ENCODE data around the gene CLIP4.

Gene CLIP4

GRCh38 chr2:29235411-29235810, 120.2 kb downstream of the CLIP4 start:
- Histone ChIP-seq H3K27ac (ENCODE audit: low read depth, low read length) (no peak overlapping the region), H3K9me2 (replicated peaks; ENCODE audit: control insufficient read depth, low read length) (no peaks in the 10 kb centered on the region), H3F3A (ENCODE audit: control insufficient read depth, insufficient read depth) (no peaks in the 10 kb centered on the region), H4K20me1 (ENCODE audit: control insufficient read depth, insufficient read depth, low read depth, low read length) (no peaks in the 10 kb centered on the region), H3K36me3 (ENCODE audit: control insufficient read depth, low read length) (no peaks in the 10 kb centered on the region), H3K79me2 (ENCODE audit: control insufficient read depth, low read length) (no peaks in the 10 kb centered on the region), H3K9me3 (ENCODE audit: control insufficient read depth, insufficient read depth, low read length) (no peaks in the 10 kb centered on the region), H3K4me3 (ENCODE audit: low read length) (no peak overlapping the region), H3K4me2 (ENCODE audit: low read length) (no peak overlapping the region), H3K27me3 (ENCODE audit: control insufficient read depth, low read length) (no peaks in the 10 kb centered on the region), H3K4me1 (ENCODE audit: control insufficient read depth, low read length) (no peaks in the 10 kb centered on the region)
- TF ChIP-seq EZH2phosphoT487 (IDR thresholded peaks at IDR 0.05; ENCODE audit: borderline replicate concordance, low read length), result no peak
- TF ChIP-seq, protein P1, sequence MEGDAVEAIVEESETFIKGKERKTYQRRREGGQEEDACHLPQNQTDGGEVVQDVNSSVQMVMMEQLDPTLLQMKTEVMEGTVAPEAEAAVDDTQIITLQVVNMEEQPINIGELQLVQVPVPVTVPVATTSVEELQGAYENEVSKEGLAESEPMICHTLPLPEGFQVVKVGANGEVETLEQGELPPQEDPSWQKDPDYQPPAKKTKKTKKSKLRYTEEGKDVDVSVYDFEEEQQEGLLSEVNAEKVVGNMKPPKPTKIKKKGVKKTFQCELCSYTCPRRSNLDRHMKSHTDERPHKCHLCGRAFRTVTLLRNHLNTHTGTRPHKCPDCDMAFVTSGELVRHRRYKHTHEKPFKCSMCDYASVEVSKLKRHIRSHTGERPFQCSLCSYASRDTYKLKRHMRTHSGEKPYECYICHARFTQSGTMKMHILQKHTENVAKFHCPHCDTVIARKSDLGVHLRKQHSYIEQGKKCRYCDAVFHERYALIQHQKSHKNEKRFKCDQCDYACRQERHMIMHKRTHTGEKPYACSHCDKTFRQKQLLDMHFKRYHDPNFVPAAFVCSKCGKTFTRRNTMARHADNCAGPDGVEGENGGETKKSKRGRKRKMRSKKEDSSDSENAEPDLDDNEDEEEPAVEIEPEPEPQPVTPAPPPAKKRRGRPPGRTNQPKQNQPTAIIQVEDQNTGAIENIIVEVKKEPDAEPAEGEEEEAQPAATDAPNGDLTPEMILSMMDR (IDR thresholded peaks at IDR 0.05; ENCODE audit: low read depth, low read length, poor library complexity, severe bottlenecking), result no peak

- Histone ChIP-seq H3K79me2 (ENCODE audit: control insufficient read depth, low read length) (no peaks in the 10 kb centered on the region), H3K9me2 (replicated peaks; ENCODE audit: control insufficient read depth, low read length) (no peaks in the 10 kb centered on the region), H3F3A (ENCODE audit: control insufficient read depth, insufficient read depth) (no peaks in the 10 kb centered on the region), H3K4me1 (ENCODE audit: control insufficient read depth, low read length) (no peaks in the 10 kb centered on the region), H4K20me1 (ENCODE audit: control insufficient read depth, insufficient read depth, low read depth, low read length) (no peaks in the 10 kb centered on the region), H3K27me3 (ENCODE audit: control insufficient read depth, low read length) (no peaks in the 10 kb centered on the region), H3K4me3 (ENCODE audit: low read length) (no peak overlapping the region), H3K36me3 (ENCODE audit: control insufficient read depth, low read length) (no peaks in the 10 kb centered on the region), H3K9me3 (ENCODE audit: control insufficient read depth, insufficient read depth, low read length) (no peaks in the 10 kb centered on the region), H3K27ac (ENCODE audit: low read depth, low read length) (no peak overlapping the region), H3K4me2 (ENCODE audit: low read length) (no peak overlapping the region)
- TF ChIP-seq, protein P1 (IDR thresholded peaks at IDR 0.05; ENCODE audit: low read depth, low read length, poor library complexity, severe bottlenecking), result no peak
- no peak for TF ChIP-seq EZH2phosphoT487 (IDR thresholded peaks at IDR 0.05; ENCODE audit: borderline replicate concordance, low read length)
These were observed 120.9 kb downstream of the CLIP4 start for GRCh38 chr2:29236074-29236473.

GRCh38 chr2:29238497-29238896, 123.3 kb downstream of the CLIP4 start:
- Histone ChIP-seq H3K79me2 (ENCODE audit: control insufficient read depth, low read length) (no peaks in the 10 kb centered on the region), H3K27me3 (ENCODE audit: control insufficient read depth, low read length) (no peaks in the 10 kb centered on the region), H3K27ac (ENCODE audit: low read depth, low read length) (no peak overlapping the region), H3K4me2 (ENCODE audit: low read length) (no peak overlapping the region), H3K9me2 (replicated peaks; ENCODE audit: control insufficient read depth, low read length) (no peaks in the 10 kb centered on the region), H3K9me3 (ENCODE audit: control insufficient read depth, insufficient read depth, low read length) (no peaks in the 10 kb centered on the region), H3K4me3 (ENCODE audit: low read length) (no peak overlapping the region), H4K20me1 (ENCODE audit: control insufficient read depth, insufficient read depth, low read depth, low read length) (no peaks in the 10 kb centered on the region), H3F3A (ENCODE audit: control insufficient read depth, insufficient read depth) (no peaks in the 10 kb centered on the region), H3K36me3 (ENCODE audit: control insufficient read depth, low read length) (no peaks in the 10 kb centered on the region), H3K4me1 (ENCODE audit: control insufficient read depth, low read length) (no peaks in the 10 kb centered on the region)
- no peak for TF ChIP-seq EZH2phosphoT487 (IDR thresholded peaks at IDR 0.05; ENCODE audit: borderline replicate concordance, low read length)
- TF ChIP-seq, protein P1 (IDR thresholded peaks at IDR 0.05; ENCODE audit: low read depth, low read length, poor library complexity, severe bottlenecking), result peak; percentile 53
